Keratinocyte (primary cell): ENCODE results near the gene TCERG1L. TPM values are rescaled to one million over a fixed set of nuclear protein-coding genes. Genes with fewer than 3 reads are reported as not detected.

ENCODE experiments used
- DNase-seq: peaks from one replicate; pipeline ENCODE4 v3.0.0-alpha.2; 2011; ENCODE audit warnings: low read depth, missing footprints, low spot score
- FAIRE-seq: peaks from 2 replicates; lab custom pipeline; 2011; peaks lifted over from hg19 to GRCh38; lab: Jason Lieb, UNC
- H2AFZ ChIP-seq: 2 replicates; pipeline ENCODE4 v1.6.0; 2012; ENCODE audit warnings: low read length, control low read depth, inconsistent platforms; ENCODE audit not compliant: control insufficient read depth
- H3K27ac ChIP-seq: 2 replicates; pipeline ENCODE4 v1.5.1; 2011; ENCODE audit warnings: low read length; ENCODE audit not compliant: control insufficient read depth, insufficient read depth
- H3K27me3 ChIP-seq: 3 replicates; pipeline ENCODE4 v1.6.0; 2011; ENCODE audit warnings: low read length; ENCODE audit not compliant: control insufficient read depth, insufficient read depth; ENCODE audit errors: extremely low read depth
- H3K36me3 ChIP-seq, 2 experiments: 2 replicates in 1 of 2; 3 replicates in 1 of 2; pipeline ENCODE4 v1.5.1; 2011; ENCODE audit warnings: low read length in 2 of 2, mild to moderate bottlenecking in 1 of 2; ENCODE audit not compliant: control insufficient read depth in 2 of 2, insufficient read depth in 2 of 2; ENCODE audit errors: extremely low read depth in 1 of 2
- H3K4me1 ChIP-seq: 3 replicates; pipeline ENCODE4 v1.5.1; 2011; ENCODE audit warnings: low read length; ENCODE audit not compliant: control insufficient read depth, insufficient read depth; ENCODE audit errors: extremely low read depth
- H3K4me2 ChIP-seq: 3 replicates; pipeline ENCODE4 v1.6.0; 2011; ENCODE audit warnings: low read depth, low read length; ENCODE audit not compliant: control insufficient read depth, insufficient read depth; ENCODE audit errors: extremely low read depth
- H3K4me3 ChIP-seq, 3 experiments: fragments of 200-600 bp in 1 of 3; sonication (generic) in 1 of 3; 2 replicates in 2 of 3; 3 replicates in 1 of 3; pipeline ENCODE4 v1.5.1; 2011 to 2016; ENCODE audit warnings: low read length in 3 of 3, mild to moderate bottlenecking in 3 of 3, control low read depth in 2 of 3, inconsistent platforms in 1 of 3, low read depth in 1 of 3, mixed read lengths in 1 of 3, mixed run types in 1 of 3, moderate library complexity in 1 of 3; ENCODE audit not compliant: control insufficient read depth in 2 of 3, insufficient read depth in 2 of 3; ENCODE audit errors: extremely low read depth in 1 of 3
- H3K79me2 ChIP-seq: 2 replicates; pipeline ENCODE4 v1.6.0; 2012; ENCODE audit warnings: low read length; ENCODE audit not compliant: control insufficient read depth, insufficient read depth
- H3K9ac ChIP-seq: 3 replicates; pipeline ENCODE4 v1.6.0; 2011; ENCODE audit warnings: low read length; ENCODE audit not compliant: control insufficient read depth, insufficient read depth; ENCODE audit errors: extremely low read depth
- H3K9me1 ChIP-seq: 3 replicates; pipeline ENCODE4 v1.6.0; 2011; ENCODE audit warnings: low read length; ENCODE audit not compliant: control insufficient read depth, insufficient read depth; ENCODE audit errors: extremely low read depth
- H3K9me3 ChIP-seq: 2 replicates; pipeline ENCODE4 v1.5.1; 2012; ENCODE audit warnings: low read depth, low read length; ENCODE audit not compliant: control insufficient read depth
- H4K20me1 ChIP-seq: 3 replicates; pipeline ENCODE4 v1.6.0; 2011; ENCODE audit warnings: low read length; ENCODE audit not compliant: control insufficient read depth, insufficient read depth; ENCODE audit errors: extremely low read depth
- CTCF ChIP-seq, 3 experiments: IDR thresholded peaks in 1 of 3; conservative IDR thresholded peaks in 1 of 3; optimal IDR thresholded peaks in 1 of 3; 2 replicates in 2 of 3; 3 replicates in 1 of 3; pipeline versions ENCODE3 to v1.5.1; 2011; ENCODE audit warnings: low read length in 3 of 3, mild to moderate bottlenecking in 3 of 3, moderate library complexity in 2 of 3, control low read depth in 1 of 3, inconsistent platforms in 1 of 3; ENCODE audit not compliant: insufficient read depth in 2 of 3; ENCODE audit errors: extremely low read depth in 1 of 3
- EZH2 ChIP-seq: IDR thresholded peaks from one replicate; pipeline ENCODE4 v1.6.1; 2012; ENCODE audit warnings: inconsistent platforms, mild to moderate bottlenecking, low read length, moderate library complexity
- dilution Hi-C: fragments of 300-500 bp; cut with MboI; formaldehyde crosslinking; loops from one replicate; pipeline ENCODE4 v1.7.0; 2020; ENCODE audit warnings: low sequenced_read_pairs; ENCODE audit not compliant: extremely low pct_ligation_motif_present
- polyA plus RNA-seq, 5 experiments: library from polyadenylated mRNA; depleted of rRNA in 3 of 5; stranded (reverse) in 3 of 5; stranded (forward) in 1 of 5; unstranded in 1 of 5; fragments of >200 nt; gene quantifications; 1 replicate in 1 of 5; 2 replicates in 3 of 5; 3 replicates in 1 of 5; pipeline versions ENCODE4 v1.2.1 to v1.2.3, GENCODE V29; 2011 to 2012; ENCODE audit warnings: missing spikeins in 2 of 5, low read depth in 1 of 5, low replicate concordance in 1 of 5

TCERG1L gene
- polyA plus RNA-seq, 1 donor (not counting 4 experiments of a cell fraction or from before 2014, with no cell fraction given) = not detected

GRCh38 chr10:131128731-131129130, 182.8 kb downstream of the TCERG1L start:
- no peak for FAIRE-seq
- dilution Hi-C loops = no loop called here

GRCh38 chr10:131127610-131128009, 183.9 kb downstream of the TCERG1L start:
- Histone ChIP-seq H3K9ac (no peak overlapping the region), H3K27ac (peak overlapping the region; percentile 16), H2AFZ (no peak overlapping the region), H3K4me3 (no peak overlapping the region), H3K9me1 (no peaks in the 10 kb centered on the region), H3K4me1 (peaks cover 8% of the 10 kb centered on the region), H4K20me1 (no peaks in the 10 kb centered on the region), H3K4me2 (no peak overlapping the region), H3K9me3 (no peaks in the 10 kb centered on the region), H3K36me3 (no peaks in the 10 kb centered on the region), H3K79me2 (no peaks in the 10 kb centered on the region), H3K27me3 (no peaks in the 10 kb centered on the region)
- FAIRE-seq (no peak), DNase-seq (no peak)
- TF ChIP-seq EZH2 (no peak), CTCF (optimal IDR thresholded peaks at IDR 0.05 in 1 of 3, IDR thresholded peaks at IDR 0.05 in 1 of 3, conservative IDR thresholded peaks at IDR 0.05 in 1 of 3; ENCODE audit: extremely low read depth in 1 of 3, insufficient read depth in 2 of 3, low read length in 3 of 3) (no peak)
- dilution Hi-C loops = no loop called here

More at GRCh38 chr10:131128731-131129130, 182.8 kb downstream of the TCERG1L start:
- TF ChIP-seq CTCF (optimal IDR thresholded peaks at IDR 0.05 in 1 of 3, IDR thresholded peaks at IDR 0.05 in 1 of 3, conservative IDR thresholded peaks at IDR 0.05 in 1 of 3; ENCODE audit: extremely low read depth in 1 of 3, insufficient read depth in 2 of 3, low read length in 3 of 3) (no peak), EZH2 (no peak)
- no peak for DNase-seq
- Histone ChIP-seq H3K9me3 (no peaks in the 10 kb centered on the region), H4K20me1 (no peaks in the 10 kb centered on the region), H3K9ac (no peak overlapping the region), H3K79me2 (no peaks in the 10 kb centered on the region), H3K4me2 (no peak overlapping the region), H3K4me1 (peaks cover 8% of the 10 kb centered on the region), H3K9me1 (no peaks in the 10 kb centered on the region), H3K36me3 (no peaks in the 10 kb centered on the region), H2AFZ (no peak overlapping the region), H3K4me3 (no peak overlapping the region), H3K27me3 (no peaks in the 10 kb centered on the region), H3K27ac (no peak overlapping the region)
